Activated CD8-positive, alpha-beta T cell treated with anti-CD3 and anti-CD28 coated beads for 36 hours (primary cell): ENCODE data around the gene C12orf75. TPM values are rescaled to one million over a fixed set of nuclear protein-coding genes. Genes with fewer than 3 reads are reported as not detected.
"Not testable (repeated sequence)": the region's sequence is repeated elsewhere in the genome, so short reads cannot be mapped to it uniquely, and the experiment has no call there.

Experiments used
- ATAC-seq: fragments of 200-7000 bp; cut with Tn5 transposase; one replicate; pipeline ENCODE4 v1.10.0; 2021; ENCODE audit warnings: mild to moderate bottlenecking, moderate library complexity
- CTCF ChIA-PET: fragments of 350-600 bp; sonication (Branson Sonifier 250); formaldehyde crosslinking; loops from one replicate; lab custom pipeline; 2021; ENCODE audit warnings: antibody characterized with exemption; lab: Charles Lee
- POLR2A ChIA-PET: fragments of 350-600 bp; sonication (Branson Sonifier 250); formaldehyde crosslinking; loops from one replicate; lab custom pipeline; 2021; ENCODE audit warnings: antibody characterized with exemption; lab: Charles Lee
- DNase-seq: peaks from one replicate; pipeline ENCODE4 v3.0.0-alpha.2; 2020
- H3K27ac Mint-ChIP-seq: one replicate; pipeline ENCODE4 v1.8.0; 2021; ENCODE audit warnings: mild to moderate bottlenecking, mixed read lengths
- H3K27me3 Mint-ChIP-seq: one replicate; pipeline ENCODE4 v1.8.0; 2021; ENCODE audit warnings: mixed read lengths
- H3K36me3 Mint-ChIP-seq: one replicate; pipeline ENCODE4 v1.8.0; 2021; ENCODE audit warnings: low read depth, mixed read lengths
- H3K4me1 Mint-ChIP-seq: one replicate; pipeline ENCODE4 v1.8.0; 2021; ENCODE audit warnings: low read depth, mixed read lengths
- H3K4me3 Mint-ChIP-seq: one replicate; pipeline ENCODE4 v1.8.0; 2021; ENCODE audit warnings: mild to moderate bottlenecking, moderate library complexity, mixed read lengths
- H3K9me3 Mint-ChIP-seq: one replicate; pipeline ENCODE4 v1.8.0; 2021; ENCODE audit warnings: mixed read lengths
- CTCF ChIP-seq: fragments of 200-600 bp; IDR thresholded peaks from one replicate; pipeline ENCODE4 v1.8.0; 2022; ENCODE audit warnings: antibody characterized with exemption, mild to moderate bottlenecking
- intact Hi-C: fragments of 100-400 bp; cut with micrococcal nuclease; formaldehyde crosslinking; loops from one replicate; pipeline ENCODE4 v1.10.0; 2022
- total RNA-seq, 2 experiments: library from RNA; stranded (reverse); gene quantifications; one replicate each; pipeline ENCODE4 v1.2.3, GENCODE V29; 2021

The C12orf75 gene
- total RNA-seq, 2 experiments from 2014 or later: 62.0 to 66.9 TPM

- Mint-ChIP-seq H3K4me3 (no peak overlapping the region), H3K27me3 (no peaks in the 10 kb centered on the region), H3K4me1 (peaks cover 29% of the 10 kb centered on the region), H3K27ac (no peak overlapping the region), H3K36me3 (peaks cover 28% of the 10 kb centered on the region), H3K9me3 (peaks cover 17% of the 10 kb centered on the region)
- CTCF ChIA-PET: no interaction called here
- TF ChIP-seq CTCF: no peak
- DNase-seq (no peak), ATAC-seq (no peak)
- POLR2A ChIA-PET: no interaction called here
- intact Hi-C loops: no loop called here
Observed at GRCh38 chr12:105341010-105341409, 10.5 kb downstream of the C12orf75 start.

GRCh38 chr12:105341620-105342019, 11.1 kb downstream of the C12orf75 start:
- H3K4me3 Mint-ChIP-seq, POLR2A ChIA-PET: not testable (repeated sequence)

GRCh38 chr12:105342464-105342863, 12.0 kb downstream of the C12orf75 start:
- no peaks in the 10 kb centered on the region for H3K27me3 Mint-ChIP-seq
- ChIA-PET POLR2A (no interaction called here), CTCF (no interaction called here)
- peaks cover 25% of the 10 kb centered on the region for H3K4me1 Mint-ChIP-seq
- H3K36me3 Mint-ChIP-seq: peaks cover 20% of the 10 kb centered on the region
- TF ChIP-seq CTCF: no peak
- intact Hi-C loops: no loop called here
- H3K4me3 Mint-ChIP-seq: no peak overlapping the region
- peaks cover 17% of the 10 kb centered on the region for H3K9me3 Mint-ChIP-seq
- ATAC-seq (no peak), DNase-seq (no peak)
- no peak overlapping the region for H3K27ac Mint-ChIP-seq

More at GRCh38 chr12:105341620-105342019, 11.1 kb downstream of the C12orf75 start:
- H3K27me3 Mint-ChIP-seq, intact Hi-C loops, H3K27ac Mint-ChIP-seq, CTCF ChIA-PET: not testable (repeated sequence)
- ATAC-seq: peak; percentile 53
- Mint-ChIP-seq H3K4me1 (peaks cover 25% of the 10 kb centered on the region), H3K36me3 (peaks cover 24% of the 10 kb centered on the region), H3K9me3 (peaks cover 17% of the 10 kb centered on the region)
- peak; percentile 37 for DNase-seq

GRCh38 chr12:105343836-105344235, 13.3 kb downstream of the C12orf75 start:
- POLR2A ChIA-PET: no interaction called here
- intact Hi-C loops: no loop called here
- peaks cover 22% of the 10 kb centered on the region for H3K4me1 Mint-ChIP-seq
- no peak for TF ChIP-seq CTCF
- no peak overlapping the region for H3K27ac Mint-ChIP-seq
- DNase-seq (no peak), ATAC-seq (no peak)
- H3K36me3 Mint-ChIP-seq: peaks cover 20% of the 10 kb centered on the region
- H3K4me3 Mint-ChIP-seq: no peak overlapping the region
- no peaks in the 10 kb centered on the region for H3K27me3 Mint-ChIP-seq
- H3K9me3 Mint-ChIP-seq: peaks cover 17% of the 10 kb centered on the region
- CTCF ChIA-PET: no interaction called here

- Mint-ChIP-seq H3K9me3 (no peaks in the 10 kb centered on the region), H3K4me3 (no peak overlapping the region), H3K4me1 (peaks cover 21% of the 10 kb centered on the region), H3K27ac (no peak overlapping the region), H3K36me3 (peaks cover 2% of the 10 kb centered on the region), H3K27me3 (no peaks in the 10 kb centered on the region)
- intact Hi-C loops: no loop called here
- ChIA-PET CTCF (interaction anchor here (1.2 to 1.4 kb wide), 2 partner anchors 13 to 789 kb away, joined by 3 read pairs; no protein-coding TSS in a partner anchor), POLR2A (no interaction called here)
- no peak for TF ChIP-seq CTCF
- DNase-seq (no peak), ATAC-seq (no peak)
Observed at GRCh38 chr12:105347499-105347898, 17.0 kb downstream of the C12orf75 start.
